Gastroesophageal sphincter (tissue), 4 donors: ENCODE measurements around the gene HAT1. TPM values are rescaled to one million over a fixed set of nuclear protein-coding genes. Genes with fewer than 3 reads are reported as not detected.
A peak's percentile ranks its signal among the peaks of the same experiment; 100 is the strongest.

Source experiments
- ATAC-seq: fragments of 150-250 bp; one replicate; pipeline ENCODE4 v1.9.1; 2016; ENCODE audit warnings: mild to moderate bottlenecking, moderate library complexity
- H3K27ac ChIP-seq, 4 donors: fragments of 200-600 bp; sonication (generic) in 3 of 4; 1 replicate in 3 of 4; 2 replicates in 1 of 4; pipeline ENCODE4 v1.5.1; 2016 to 2019
- H3K27me3 ChIP-seq: fragments of 200-600 bp; sonication (generic); one replicate; pipeline ENCODE4 v1.5.1; 2019
- H3K36me3 ChIP-seq, 2 donors: fragments of 200-600 bp; sonication (generic); one replicate each; pipeline ENCODE4 v1.5.1; 2019; ENCODE audit warnings: control low read depth in 1 of 2
- H3K4me1 ChIP-seq, 3 donors: fragments of 200-600 bp; sonication (generic); 1 replicate in 2 of 3; 2 replicates in 1 of 3; pipeline ENCODE4 v1.5.1; 2016 to 2019; ENCODE audit warnings: control low read depth in 2 of 3
- H3K4me3 ChIP-seq, 2 donors: fragments of 200-600 bp; sonication (generic); one replicate each; pipeline ENCODE4 v1.5.1; 2019; ENCODE audit warnings: mild to moderate bottlenecking in 1 of 2, moderate library complexity in 1 of 2
- H3K9me3 ChIP-seq, 3 donors: fragments of 200-600 bp; sonication (generic); one replicate each; pipeline ENCODE4 v1.5.1; 2017 to 2019; ENCODE audit warnings: control low read depth in 2 of 3
- EP300 ChIP-seq: sonication (generic); formaldehyde crosslinking; IDR thresholded peaks from one replicate; pipeline ENCODE4 v1.6.1; 2017; ENCODE audit warnings: antibody characterized with exemption, mild to moderate bottlenecking
- POLR2A ChIP-seq, 2 donors: fragments of 450-650 bp; IDR thresholded peaks; one replicate each; pipeline ENCODE4 v1.6.1; 2017; ENCODE audit warnings: antibody characterized with exemption in 2 of 2, mild to moderate bottlenecking in 2 of 2, moderate library complexity in 1 of 2
- POLR2AphosphoS5 ChIP-seq: sonication (generic); formaldehyde crosslinking; IDR thresholded peaks from one replicate; pipeline ENCODE4 v1.6.1; 2017; ENCODE audit warnings: antibody characterized with exemption
- WGBS, 2 donors: methylation state at CpG; one replicate each; pipeline ENCODE4 v1.1.5; 2018; ENCODE audit warnings: low coverage in 1 of 2; 5-methylcytosine and 5-hydroxymethylcytosine counted together
- total RNA-seq, 4 donors: library from RNA; depleted of rRNA; stranded (reverse); fragments of >200 nt; gene quantifications; one replicate each; pipeline ENCODE4 v1.1.0, GENCODE V29; 2016
- TF ChIP-seq, protein P1 (sequence below), 4 experiments: fragments of 200-600 bp in 2 of 4; fragments of 450-650 bp in 2 of 4; sonication (generic) in 1 of 4; IDR thresholded peaks; one replicate each; pipeline ENCODE4 v1.5.1; 2017 to 2019; ENCODE audit warnings: antibody characterized with exemption in 4 of 4, mild to moderate bottlenecking in 2 of 4, moderate library complexity in 2 of 4

HAT1 gene
- total RNA-seq, 4 donors from 2014 or later = 25.2 to 34.2 (median 31.3) TPM

DNA sequence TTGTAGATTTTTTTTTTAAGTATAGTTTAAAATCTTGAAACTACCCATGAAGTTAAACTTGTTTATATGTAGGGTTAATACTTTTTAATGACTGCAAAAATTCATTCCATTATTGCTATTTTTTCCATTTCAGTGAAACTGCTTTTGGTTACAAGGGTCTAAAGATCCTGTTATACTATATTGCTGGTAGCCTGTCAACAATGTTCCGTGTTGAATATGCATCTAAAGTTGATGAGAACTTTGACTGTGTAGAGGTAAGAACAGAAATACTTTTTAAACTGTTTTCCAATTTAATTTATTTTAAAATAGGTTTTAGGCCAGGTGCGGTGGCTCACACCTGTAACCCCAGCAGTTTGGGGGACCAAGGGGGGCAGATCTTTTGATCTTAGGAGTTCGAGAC, 30.5 kb downstream of the HAT1 start:
- Histone ChIP-seq H3K4me3 (no peak overlapping the region), H3K27ac (no peak overlapping the region), H3K9me3 (no peaks in the 10 kb centered on the region), H3K4me1 (peaks cover 0 to 8% (median 3%) of the 10 kb centered on the region in 3 donors), H3K36me3 (peaks cover 0 to 42% of the 10 kb centered on the region in 2 donors), H3K27me3 (no peaks in the 10 kb centered on the region)
- WGBS, 2 donors = 92 to 100% methylated on average over 2 to 3 of the region's 3 CpGs
- ATAC-seq = no peak
- TF ChIP-seq POLR2A (IDR thresholded peaks at IDR 0.05) (no peak), POLR2AphosphoS5 (no peak), EP300 (no peak)
- TF ChIP-seq, protein P1, sequence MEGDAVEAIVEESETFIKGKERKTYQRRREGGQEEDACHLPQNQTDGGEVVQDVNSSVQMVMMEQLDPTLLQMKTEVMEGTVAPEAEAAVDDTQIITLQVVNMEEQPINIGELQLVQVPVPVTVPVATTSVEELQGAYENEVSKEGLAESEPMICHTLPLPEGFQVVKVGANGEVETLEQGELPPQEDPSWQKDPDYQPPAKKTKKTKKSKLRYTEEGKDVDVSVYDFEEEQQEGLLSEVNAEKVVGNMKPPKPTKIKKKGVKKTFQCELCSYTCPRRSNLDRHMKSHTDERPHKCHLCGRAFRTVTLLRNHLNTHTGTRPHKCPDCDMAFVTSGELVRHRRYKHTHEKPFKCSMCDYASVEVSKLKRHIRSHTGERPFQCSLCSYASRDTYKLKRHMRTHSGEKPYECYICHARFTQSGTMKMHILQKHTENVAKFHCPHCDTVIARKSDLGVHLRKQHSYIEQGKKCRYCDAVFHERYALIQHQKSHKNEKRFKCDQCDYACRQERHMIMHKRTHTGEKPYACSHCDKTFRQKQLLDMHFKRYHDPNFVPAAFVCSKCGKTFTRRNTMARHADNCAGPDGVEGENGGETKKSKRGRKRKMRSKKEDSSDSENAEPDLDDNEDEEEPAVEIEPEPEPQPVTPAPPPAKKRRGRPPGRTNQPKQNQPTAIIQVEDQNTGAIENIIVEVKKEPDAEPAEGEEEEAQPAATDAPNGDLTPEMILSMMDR (IDR thresholded peaks at IDR 0.05) = no peak

DNA sequence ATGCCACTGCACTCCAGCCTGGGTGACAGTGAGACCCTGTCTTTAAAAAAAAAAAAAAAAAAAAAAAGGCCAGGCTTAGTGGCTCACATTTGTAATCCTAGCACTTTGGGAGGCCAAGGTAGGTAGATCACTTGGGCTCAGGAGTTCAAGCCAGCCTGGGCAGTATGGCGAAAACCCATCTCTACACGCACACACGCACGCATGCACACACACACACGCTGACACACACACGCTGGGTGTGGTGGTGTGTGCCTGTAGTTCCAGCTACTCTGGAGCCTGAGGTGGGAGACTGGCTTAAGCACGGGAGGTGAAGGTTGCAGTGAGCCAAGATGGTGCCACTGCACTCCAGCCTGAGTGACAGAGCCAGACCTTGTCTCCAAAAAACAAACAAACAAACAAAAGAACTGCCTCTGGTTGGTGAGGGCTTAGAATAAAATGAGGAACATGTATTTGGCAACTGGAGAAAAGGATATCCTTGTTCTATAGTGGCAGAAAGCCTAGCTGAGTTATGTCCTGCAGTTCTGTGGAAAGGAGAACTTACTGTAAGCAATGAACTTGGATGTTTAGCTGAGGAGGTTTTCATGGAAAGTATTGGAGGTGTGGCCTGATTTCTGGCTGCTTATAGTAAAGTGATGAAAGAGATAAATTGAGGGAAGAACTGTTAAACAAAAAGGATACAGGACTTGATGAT, 34.0 kb downstream of the HAT1 start:
- Histone ChIP-seq H3K4me3 (no peak overlapping the region), H3K27ac (no peak overlapping the region), H3K9me3 (no peaks in the 10 kb centered on the region), H3K27me3 (no peaks in the 10 kb centered on the region), H3K4me1 (peaks cover 3 to 40% (median 3%) of the 10 kb centered on the region in 3 donors), H3K36me3 (peaks cover 0 to 32% of the 10 kb centered on the region in 2 donors)
- peak; percentile 67 for ATAC-seq
- WGBS, 2 donors = 82 to 100% methylated on average over 1 to 7 of the region's 7 CpGs
- no peak for TF ChIP-seq EP300
- no peak for TF ChIP-seq POLR2A (IDR thresholded peaks at IDR 0.05)
- TF ChIP-seq, protein P1 (IDR thresholded peaks at IDR 0.05) = no peak
- no peak for TF ChIP-seq POLR2AphosphoS5

DNA sequence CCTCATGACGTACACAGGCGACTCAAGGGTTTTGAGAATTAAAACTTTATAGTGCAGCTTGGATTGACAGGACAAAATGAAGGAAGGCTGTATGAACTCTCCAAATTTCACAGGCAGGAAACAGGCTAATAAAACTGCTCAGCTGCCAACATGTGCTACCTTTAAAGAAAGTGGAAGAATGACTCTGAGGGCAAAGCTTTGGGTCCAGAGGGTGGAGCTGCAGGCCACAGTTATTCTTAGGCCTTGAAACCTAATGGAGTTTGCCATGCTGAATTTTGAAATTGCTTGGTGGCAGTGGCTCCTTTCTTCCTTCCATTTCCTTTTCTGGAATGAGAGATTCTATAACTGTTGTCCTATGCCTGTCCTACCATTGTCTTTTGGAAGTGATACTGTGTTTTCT, 34.8 kb downstream of the HAT1 start:
- Histone ChIP-seq H3K4me3 (no peak overlapping the region), H3K27ac (no peak overlapping the region), H3K36me3 (peaks cover 0 to 32% of the 10 kb centered on the region in 2 donors), H3K9me3 (no peaks in the 10 kb centered on the region), H3K27me3 (no peaks in the 10 kb centered on the region), H3K4me1 (peaks cover 3 to 40% (median 3%) of the 10 kb centered on the region in 3 donors)
- no peak for TF ChIP-seq EP300
- TF ChIP-seq POLR2A (IDR thresholded peaks at IDR 0.05) = no peak
- no peak for TF ChIP-seq POLR2AphosphoS5
- TF ChIP-seq, protein P1 (IDR thresholded peaks at IDR 0.05) = no peak
- ATAC-seq = no peak
- 94 to 100% methylated on average over 2 of the region's 2 CpGs for WGBS, 2 donors

DNA sequence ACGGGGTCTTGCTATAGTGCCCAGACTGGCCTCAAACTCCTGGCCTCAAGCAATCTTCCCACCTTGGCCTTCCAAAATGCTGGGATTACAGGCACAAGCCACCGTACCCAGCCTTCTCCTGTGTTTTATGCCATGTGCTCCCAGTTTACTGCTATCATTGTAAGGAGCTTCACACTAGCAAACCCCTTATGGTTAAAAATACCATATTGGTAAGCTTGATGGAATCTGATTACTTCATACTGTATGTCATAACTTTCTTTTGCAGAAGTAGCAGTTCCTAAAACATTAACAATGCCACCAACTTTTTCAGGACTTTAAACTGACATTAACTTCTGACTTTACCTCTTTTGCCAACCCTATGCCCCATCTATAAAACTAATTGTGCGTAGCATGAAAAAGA, 36.2 kb downstream of the HAT1 start:
- Histone ChIP-seq H3K4me3 (no peak overlapping the region), H3K27me3 (no peaks in the 10 kb centered on the region), H3K9me3 (no peaks in the 10 kb centered on the region), H3K36me3 (peaks cover 0 to 25% of the 10 kb centered on the region in 2 donors), H3K27ac (no peak overlapping the region), H3K4me1 (peaks cover 3 to 40% (median 3%) of the 10 kb centered on the region in 3 donors)
- peak; percentile 43 for ATAC-seq
- TF ChIP-seq, protein P1 (IDR thresholded peaks at IDR 0.05) = no peak
- WGBS, 2 donors = 82 to 88% methylated on average over 2 to 3 of the region's 3 CpGs

DNA sequence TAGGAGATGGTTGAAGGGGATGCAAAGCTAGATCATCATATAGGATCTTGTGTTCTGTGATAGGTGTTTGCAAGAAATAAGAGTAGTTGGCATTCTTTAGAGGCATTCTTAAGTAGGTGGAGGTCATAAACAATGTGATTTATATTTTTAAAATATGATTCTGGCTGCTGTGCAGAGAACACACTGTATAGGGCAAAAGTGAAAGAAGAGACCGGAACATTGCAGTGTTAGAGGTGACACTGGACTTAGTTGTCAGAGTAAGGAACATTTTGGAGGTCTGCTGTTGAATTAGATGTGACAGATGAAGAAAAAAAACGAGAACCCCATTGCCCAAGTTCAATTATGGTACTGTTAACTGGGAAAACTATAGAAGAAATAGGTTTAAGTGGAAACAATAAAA, 37.7 kb downstream of the HAT1 start:
- Histone ChIP-seq H3K4me1 (peaks cover 0 to 40% (median 3%) of the 10 kb centered on the region in 3 donors), H3K36me3 (peaks cover 0 to 15% of the 10 kb centered on the region in 2 donors), H3K27ac (no peak overlapping the region), H3K9me3 (no peaks in the 10 kb centered on the region), H3K4me3 (no peak overlapping the region), H3K27me3 (no peaks in the 10 kb centered on the region)
- TF ChIP-seq POLR2AphosphoS5 (no peak), EP300 (no peak), POLR2A (IDR thresholded peaks at IDR 0.05) (no peak)
- TF ChIP-seq, protein P1 (IDR thresholded peaks at IDR 0.05) = no peak
- 35 to 67% methylated on average over 2 of the region's 2 CpGs for WGBS, 2 donors
- peak; percentile 25 for ATAC-seq
